Nephron progenitor cell (in vitro differentiated cells): Measurements from ENCODE around the gene GALP.
"Not testable (repeated sequence)": the region's sequence is repeated elsewhere in the genome, so short reads cannot be mapped to it uniquely, and the experiment has no call there.

Experiments
- DNase-seq: peaks from one replicate; pipeline ENCODE4 v3.0.0; 2021
- H3K27ac Mint-ChIP-seq: 2 replicates; pipeline ENCODE4 v1.8.0; 2021; ENCODE audit warnings: mild to moderate bottlenecking, moderate library complexity, mixed read lengths
- H3K27me3 Mint-ChIP-seq: 2 replicates; pipeline ENCODE4 v1.8.0; 2021; ENCODE audit warnings: mild to moderate bottlenecking, low read depth, mixed read lengths; ENCODE audit not compliant: poor library complexity
- H3K36me3 Mint-ChIP-seq: 2 replicates; pipeline ENCODE4 v1.8.0; 2021; ENCODE audit warnings: low read depth, mixed read lengths
- H3K4me1 Mint-ChIP-seq: 2 replicates; pipeline ENCODE4 v1.8.0; 2021; ENCODE audit warnings: mixed read lengths
- H3K4me3 Mint-ChIP-seq: 2 replicates; pipeline ENCODE4 v1.8.0; 2021; ENCODE audit warnings: mild to moderate bottlenecking, moderate library complexity, mixed read lengths
- H3K9me3 Mint-ChIP-seq: 2 replicates; pipeline ENCODE4 v1.8.0; 2021; ENCODE audit warnings: mild to moderate bottlenecking, moderate library complexity, mixed read lengths
- CTCF ChIP-seq: fragments of 200-600 bp; sonication (generic); IDR thresholded peaks from 2 replicates; pipeline ENCODE4 v1.5.0; 2021; ENCODE audit warnings: antibody characterized with exemption

GALP gene

GRCh38 chr19:56175861-56176307 is at the start of gene GALP:
Gene GALP (plus strand): TSS chr19:56176008. CDS start chr19:56177109, 1,101 bp downstream.
- H3K27me3 Mint-ChIP-seq, H3K4me3 Mint-ChIP-seq, H3K27ac Mint-ChIP-seq, H3K36me3 Mint-ChIP-seq: not testable (repeated sequence)
- peak; percentile 33 for DNase-seq
- peaks cover 27% of the 10 kb centered on the region for H3K4me1 Mint-ChIP-seq
- peaks cover 14% of the 10 kb centered on the region for H3K9me3 Mint-ChIP-seq

- Mint-ChIP-seq H3K4me3 (no peak overlapping the region), H3K36me3 (no peaks in the 10 kb centered on the region), H3K27ac (peak overlapping the region; percentile 45), H3K9me3 (no peaks in the 10 kb centered on the region), H3K4me1 (peaks cover 22% of the 10 kb centered on the region), H3K27me3 (peaks cover 5% of the 10 kb centered on the region)
- DNase-seq, result no peak
- TF ChIP-seq CTCF, result no peak
These were observed 48.6 kb upstream of the GALP start for GRCh38 chr19:56126983-56127780.

GRCh38 chr19:56130006-56130405 is 45.8 kb upstream of the GALP start:
- no peaks in the 10 kb centered on the region for H3K9me3 Mint-ChIP-seq

GRCh38 chr19:56131651-56132050 is 44.2 kb upstream of the GALP start:
- Mint-ChIP-seq H3K36me3 (no peaks in the 10 kb centered on the region), H3K9me3 (no peaks in the 10 kb centered on the region), H3K4me1 (peaks cover 36% of the 10 kb centered on the region), H3K4me3 (no peak overlapping the region), H3K27me3 (no peaks in the 10 kb centered on the region), H3K27ac (peak overlapping the region; percentile 98)
- no peak for TF ChIP-seq CTCF
- no peak for DNase-seq

More at GRCh38 chr19:56130006-56130405, 45.8 kb upstream of the GALP start:
- no peak for DNase-seq
- H3K4me1 Mint-ChIP-seq, result peaks cover 38% of the 10 kb centered on the region
- TF ChIP-seq CTCF, result no peak
- no peak overlapping the region for H3K4me3 Mint-ChIP-seq
- H3K27me3 Mint-ChIP-seq, result no peaks in the 10 kb centered on the region
- H3K27ac Mint-ChIP-seq, result no peak overlapping the region
- no peaks in the 10 kb centered on the region for H3K36me3 Mint-ChIP-seq

- DNase-seq, result no peak
- peak overlapping the region; percentile 20 for H3K4me3 Mint-ChIP-seq
- peaks cover 32% of the 10 kb centered on the region for H3K4me1 Mint-ChIP-seq
- peak overlapping the region; percentile 98 for H3K27ac Mint-ChIP-seq
- H3K9me3 Mint-ChIP-seq, result no peaks in the 10 kb centered on the region
- H3K27me3 Mint-ChIP-seq, result no peaks in the 10 kb centered on the region
- TF ChIP-seq CTCF, result no peak
- no peaks in the 10 kb centered on the region for H3K36me3 Mint-ChIP-seq
These were observed 43.4 kb upstream of the GALP start for GRCh38 chr19:56132316-56132822.

- no peak for DNase-seq
- Mint-ChIP-seq H3K9me3 (no peaks in the 10 kb centered on the region), H3K27ac (peak overlapping the region; percentile 84), H3K36me3 (no peaks in the 10 kb centered on the region), H3K4me1 (peaks cover 41% of the 10 kb centered on the region), H3K27me3 (peaks cover 6% of the 10 kb centered on the region), H3K4me3 (peak overlapping the region; percentile 12)
- no peak for TF ChIP-seq CTCF
These were observed 41.8 kb upstream of the GALP start for GRCh38 chr19:56133858-56134653.
